Smooth muscle cell (in vitro differentiated cells): ENCODE results near the gene FAM53B. TPM values are rescaled to one million over a fixed set of nuclear protein-coding genes. Genes with fewer than 3 reads are reported as not detected.

ENCODE experiments used
- DNase-seq: peaks from one replicate; lab custom pipeline; 2025; ENCODE audit not compliant: unreplicated experiment; lab: John Stamatoyannopoulos, UW
- H2AFZ ChIP-seq: fragments of 200-600 bp; sonication (generic); 2 replicates; pipeline ENCODE4 v1.6.0; 2016; ENCODE audit warnings: antibody characterized with exemption, low read depth, mild to moderate bottlenecking
- H3F3A ChIP-seq: fragments of 200-600 bp; sonication (generic); 2 replicates; pipeline ENCODE4 v1.6.0; 2017; ENCODE audit warnings: antibody characterized with exemption, low read depth
- H3K27ac ChIP-seq: fragments of 200-600 bp; sonication (generic); 2 replicates; pipeline ENCODE4 v1.5.1; 2016; ENCODE audit warnings: low read depth, mild to moderate bottlenecking
- H3K27me3 ChIP-seq: fragments of 200-600 bp; sonication (generic); 2 replicates; pipeline ENCODE4 v1.6.1; 2016; ENCODE audit warnings: low read depth, mild to moderate bottlenecking
- H3K36me3 ChIP-seq: fragments of 200-600 bp; sonication (generic); 2 replicates; pipeline ENCODE4 v1.5.1; 2016; ENCODE audit warnings: low read depth
- H3K4me1 ChIP-seq: fragments of 200-600 bp; sonication (generic); 2 replicates; pipeline ENCODE4 v1.5.1; 2016; ENCODE audit warnings: low read depth
- H3K4me2 ChIP-seq: fragments of 200-600 bp; sonication (generic); 2 replicates; pipeline ENCODE4 v1.6.0; 2016; ENCODE audit warnings: mild to moderate bottlenecking
- H3K4me3 ChIP-seq: fragments of 200-600 bp; sonication (generic); 2 replicates; pipeline ENCODE4 v1.5.1; 2016; ENCODE audit warnings: mild to moderate bottlenecking
- H3K79me2 ChIP-seq: fragments of 200-600 bp; sonication (generic); 2 replicates; pipeline ENCODE4 v1.6.0; 2016; ENCODE audit warnings: low read depth, mild to moderate bottlenecking
- H3K9ac ChIP-seq: fragments of 200-600 bp; sonication (generic); 2 replicates; pipeline ENCODE4 v1.6.0; 2016; ENCODE audit warnings: low read depth
- H3K9me3 ChIP-seq: fragments of 200-600 bp; sonication (generic); replicated peaks from 2 replicates; pipeline ENCODE4 v1.5.1; 2016; ENCODE audit warnings: low read depth
- H4K20me1 ChIP-seq: fragments of 200-600 bp; sonication (generic); 2 replicates; pipeline ENCODE4 v1.6.0; 2016; ENCODE audit warnings: low read depth
- CTCF ChIP-seq: fragments of 200-600 bp; sonication (generic); IDR thresholded peaks from 2 replicates; pipeline ENCODE4 v1.5.1; 2017; ENCODE audit warnings: borderline replicate concordance, mild to moderate bottlenecking, antibody characterized with exemption; ENCODE audit not compliant: insufficient read depth, poor library complexity, severe bottlenecking
- WGBS: methylation state at CpG from one replicate; pipeline ENCODE4 v1.1.7; 2016; ENCODE audit warnings: low lambda C conversion rate; 5-methylcytosine and 5-hydroxymethylcytosine counted together
- polyA plus RNA-seq: library from polyadenylated mRNA; unstranded; fragments of >200 nt; fragmentation: Nextera tagmentation; extraction: Ambion mirVana; gene quantifications from 2 replicates; pipeline ENCODE4 v1.2.1, GENCODE V29; 2016
- total RNA-seq: library from RNA; depleted of rRNA; stranded (reverse); fragments of >200 nt; gene quantifications from 2 replicates; pipeline ENCODE4 v1.2.3, GENCODE V29; 2014

Gene FAM53B
- total and polyA plus RNA-seq, 2 experiments from 2014 or later: 5.5 to 6.2 TPM

- Histone ChIP-seq H3K27me3 (no peaks in the 10 kb centered on the region), H3K9ac (no peak overlapping the region), H2AFZ (no peak overlapping the region), H3K9me3 (no peaks in the 10 kb centered on the region), H3K36me3 (no peaks in the 10 kb centered on the region), H3K4me3 (no peak overlapping the region), H3K4me1 (peaks cover 15% of the 10 kb centered on the region), H4K20me1 (peaks cover 50% of the 10 kb centered on the region), H3F3A (no peaks in the 10 kb centered on the region), H3K79me2 (no peaks in the 10 kb centered on the region), H3K4me2 (no peak overlapping the region), H3K27ac (no peak overlapping the region)
- no peak for TF ChIP-seq CTCF
- WGBS: 95% methylated on average over 13 of the region's 13 CpGs
- DNase-seq: no peak
Observed at GRCh38 chr10:124624006-124624405, 120.2 kb downstream of the FAM53B start.

DNA sequence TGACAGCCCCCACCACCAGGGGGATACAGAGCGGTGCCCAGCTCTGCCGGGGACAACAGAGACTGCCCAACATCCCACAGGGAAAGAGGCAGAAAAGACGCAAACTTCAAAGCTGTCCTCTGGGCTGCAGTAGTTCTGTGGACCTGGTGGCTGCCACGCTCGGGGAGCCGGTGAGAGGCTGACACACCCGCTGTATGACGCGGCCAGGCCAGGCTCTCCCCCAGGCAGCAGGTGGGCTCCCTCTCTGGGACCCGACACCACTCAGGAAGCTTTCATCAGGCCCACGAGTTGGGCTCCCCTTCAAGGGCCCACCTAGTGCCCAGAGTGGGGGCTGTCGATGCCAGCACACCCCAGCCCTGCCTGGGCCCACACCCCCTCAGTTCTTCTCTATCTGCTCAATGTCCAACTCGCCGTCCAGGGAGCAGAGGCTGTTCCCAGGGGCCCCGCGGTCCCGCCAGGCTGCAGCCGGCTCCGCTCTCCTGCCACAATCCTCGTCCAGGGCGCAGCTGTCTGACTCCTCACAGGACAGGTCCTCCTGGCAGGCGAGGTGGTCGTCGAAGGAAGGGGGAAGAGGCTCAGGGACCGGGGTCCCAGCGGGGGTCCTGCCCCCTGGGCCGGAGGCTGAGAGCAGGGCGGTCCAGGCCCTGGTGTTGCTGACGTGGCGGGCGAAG lies 121.2 kb downstream of the FAM53B start:
- no peak for DNase-seq
- TF ChIP-seq CTCF: no peak

GRCh38 chr10:124622158-124622557 lies 122.0 kb downstream of the FAM53B start:
- H3K4me2 ChIP-seq: no peak overlapping the region
- H3K9me3 ChIP-seq: no peaks in the 10 kb centered on the region
- H3K4me1 ChIP-seq: peaks cover 9% of the 10 kb centered on the region
- no peaks in the 10 kb centered on the region for H3K27me3 ChIP-seq
- no peak overlapping the region for H3K9ac ChIP-seq
- H3K79me2 ChIP-seq: no peaks in the 10 kb centered on the region
- H4K20me1 ChIP-seq: peaks cover 38% of the 10 kb centered on the region
- no peaks in the 10 kb centered on the region for H3K36me3 ChIP-seq
- 96% methylated on average over 13 of the region's 13 CpGs for WGBS
- DNase-seq: no peak
- H3F3A ChIP-seq: no peaks in the 10 kb centered on the region
- no peak overlapping the region for H3K4me3 ChIP-seq
- no peak for TF ChIP-seq CTCF
- H3K27ac ChIP-seq: no peak overlapping the region
- no peak overlapping the region for H2AFZ ChIP-seq

More for the DNA sequence above, 121.2 kb downstream of the FAM53B start:
- Histone ChIP-seq H2AFZ (no peak overlapping the region), H3K27me3 (no peaks in the 10 kb centered on the region), H3K27ac (no peak overlapping the region), H3K79me2 (no peaks in the 10 kb centered on the region), H3K4me1 (peaks cover 15% of the 10 kb centered on the region), H4K20me1 (peaks cover 46% of the 10 kb centered on the region), H3K4me3 (no peak overlapping the region), H3K9me3 (no peaks in the 10 kb centered on the region), H3K4me2 (no peak overlapping the region), H3F3A (no peaks in the 10 kb centered on the region), H3K36me3 (no peaks in the 10 kb centered on the region), H3K9ac (no peak overlapping the region)
- 94% methylated on average over 28 of the region's 31 CpGs for WGBS

DNA sequence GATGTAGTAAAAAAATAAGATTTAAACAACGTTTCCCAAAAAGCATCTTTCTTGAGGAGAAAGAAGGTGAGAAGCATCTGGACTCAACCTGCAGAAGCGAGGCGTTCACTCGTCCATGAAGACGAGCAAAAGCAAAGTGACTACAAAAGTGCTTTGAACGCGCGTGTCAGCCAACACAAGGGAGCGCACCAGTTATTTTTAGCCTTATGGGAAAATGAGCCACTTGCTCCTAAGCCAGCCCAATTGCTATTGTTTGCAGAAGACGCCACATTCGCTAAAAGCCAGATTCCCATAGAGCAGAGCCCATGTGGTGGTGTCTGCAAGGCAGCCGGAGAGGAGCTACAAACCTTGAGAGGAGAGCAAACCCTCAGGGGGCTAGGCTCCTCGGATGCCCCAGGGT lies 122.5 kb downstream of the FAM53B start:
- H3F3A ChIP-seq: no peaks in the 10 kb centered on the region

More for the DNA sequence above, 122.5 kb downstream of the FAM53B start:
- DNase-seq: no peak
- Histone ChIP-seq H3K4me1 (peaks cover 9% of the 10 kb centered on the region), H3K27ac (no peak overlapping the region), H2AFZ (no peak overlapping the region), H3K9ac (no peak overlapping the region), H3K4me3 (no peak overlapping the region), H3K27me3 (no peaks in the 10 kb centered on the region), H3K36me3 (no peaks in the 10 kb centered on the region), H4K20me1 (peaks cover 33% of the 10 kb centered on the region), H3K4me2 (no peak overlapping the region), H3K9me3 (no peaks in the 10 kb centered on the region), H3K79me2 (no peaks in the 10 kb centered on the region)
- 95% methylated on average over 13 of the region's 13 CpGs for WGBS
- no peak for TF ChIP-seq CTCF
